ENCODE results near the gene SLC26A11.

DNA sequence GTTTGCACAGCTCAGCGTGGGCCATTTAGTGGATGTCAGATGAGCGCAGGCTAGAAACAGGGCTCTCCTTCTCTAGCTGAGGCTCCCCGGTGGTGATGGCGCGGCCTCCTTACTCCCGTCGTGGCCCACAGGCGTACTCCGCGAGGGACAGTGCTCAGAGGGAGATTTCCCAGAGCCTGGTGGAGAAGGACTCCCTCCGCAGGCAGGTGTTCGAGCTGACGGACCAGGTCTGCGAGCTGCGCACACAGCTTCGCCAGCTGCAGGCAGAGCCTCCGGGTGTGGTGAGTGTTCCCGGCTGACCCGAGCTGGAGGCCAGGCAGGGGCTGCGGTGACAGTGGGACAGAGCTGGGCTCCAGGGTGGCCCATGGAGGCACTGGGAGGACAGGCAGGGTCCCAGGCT, 29.0 kb upstream of the SLC26A11 start:
- TF ChIP-seq POLR2A (IDR thresholded peaks at IDR 0.05; ENCODE audit: low read depth, low read length) = no peak
- TF ChIP-seq POLR2AphosphoS5 (IDR thresholded peaks at IDR 0.05; ENCODE audit: low read depth, low read length) = no peak
- no peak for TF ChIP-seq TAF1 (IDR thresholded peaks at IDR 0.05; ENCODE audit: borderline replicate concordance, low read depth, low read length)

All from GM12892 (cell line).